CD4-positive, alpha-beta T cell treated with Interferon gamma for 1 hour (primary cell): ENCODE data around the gene MGARP.

Source experiments
- DNase-seq: peaks from one replicate; pipeline ENCODE4 v3.0.0-alpha.2; 2020

Gene MGARP

GRCh38 chr4:139242511-139243051 is 37.4 kb downstream of the MGARP start:
- DNase-seq = no peak

- no peak for DNase-seq
These were observed 38.3 kb downstream of the MGARP start for GRCh38 chr4:139241784-139242151.

GRCh38 chr4:139241086-139241783 is 38.8 kb downstream of the MGARP start:
- no peak for DNase-seq

- no peak for DNase-seq
These were observed 40.8 kb downstream of the MGARP start for GRCh38 chr4:139239127-139239772.

- no peak for DNase-seq
These were observed 45.8 kb downstream of the MGARP start for GRCh38 chr4:139234253-139234652.

GRCh38 chr4:139229534-139230039 is 50.4 kb downstream of the MGARP start:
- DNase-seq = no peak

GRCh38 chr4:139227729-139228404 is 52.2 kb downstream of the MGARP start:
- DNase-seq = no peak

GRCh38 chr4:139223682-139224317 is 56.2 kb downstream of the MGARP start:
- DNase-seq = no peak

- no peak for DNase-seq
These were observed 57.8 kb downstream of the MGARP start for GRCh38 chr4:139222215-139222614.

GRCh38 chr4:139221687-139222086 is 58.3 kb downstream of the MGARP start:
- DNase-seq = no peak

GRCh38 chr4:139219450-139220055 is 60.5 kb downstream of the MGARP start:
- no peak for DNase-seq
